Astrocyte of the spinal cord (primary cell): ENCODE data around the gene PFKFB1.

ENCODE experiments used
- DNase-seq: peaks from one replicate; pipeline ENCODE4 v3.0.0; 2011; ENCODE audit warnings: low read depth, low spot score
- H3K4me3 ChIP-seq: 2 replicates; pipeline ENCODE4 v1.5.1; 2011; ENCODE audit warnings: low read depth, mild to moderate bottlenecking, low read length, moderate library complexity
- CTCF ChIP-seq: IDR thresholded peaks from 2 replicates; pipeline ENCODE4 v1.5.1; 2012; ENCODE audit warnings: low read depth, mild to moderate bottlenecking, low read length, inconsistent platforms
- in situ Hi-C: cut with HindIII; loops from 2 replicates; pipeline ENCODE4 v1.10.0; 2017; ENCODE audit warnings: low sequenced_read_pairs

Gene PFKFB1

GRCh38 chrX:54994099-54994498 lies at the start of gene PFKFB1:
TSS of gene PFKFB1 (minus strand) at chrX:54994188. CDS start at chrX:54994007, 181 bp downstream.
- in situ Hi-C loops: no loop called here
- no peak within 1 kb of the TSS for H3K4me3 ChIP-seq
- no peak for TF ChIP-seq CTCF

GRCh38 chrX:55041514-55041913 lies 47.5 kb upstream of the PFKFB1 start:
- no peak for TF ChIP-seq CTCF
- no peak for DNase-seq
- in situ Hi-C loops: no loop called here
- H3K4me3 ChIP-seq: no peak overlapping the region

More at GRCh38 chrX:54994099-54994498, at the start of gene PFKFB1:
- DNase-seq: no peak

- no peak for DNase-seq
These were observed 45.5 kb upstream of the PFKFB1 start for GRCh38 chrX:55039471-55039870.

GRCh38 chrX:55033429-55033828 lies 39.4 kb upstream of the PFKFB1 start:
- in situ Hi-C loops: no loop called here
- no peak for DNase-seq
- no peak overlapping the region for H3K4me3 ChIP-seq
- TF ChIP-seq CTCF: no peak

More at GRCh38 chrX:55039471-55039870, 45.5 kb upstream of the PFKFB1 start:
- H3K4me3 ChIP-seq: no peak overlapping the region
- in situ Hi-C loops: no loop called here
- no peak for TF ChIP-seq CTCF

GRCh38 chrX:55030271-55031205 lies 36.5 kb upstream of the PFKFB1 start, which contains the start of gene ALAS2:
TSS of gene ALAS2 (minus strand) at chrX:55030977. CDS start at chrX:55026000, 4,977 bp downstream.
- no peak for TF ChIP-seq CTCF
- DNase-seq: no peak
- in situ Hi-C loops: no loop called here
- no peak within 1 kb of the TSS for H3K4me3 ChIP-seq

- in situ Hi-C loops: no loop called here
- no peak for TF ChIP-seq CTCF
- no peak for DNase-seq
- no peak overlapping the region for H3K4me3 ChIP-seq
These were observed 35.3 kb upstream of the PFKFB1 start for GRCh38 chrX:55029291-55029690.
